HG02763 (cell line): Measurements from ENCODE around the gene CDCA7L.
"Not testable (repeated sequence)": the region's sequence is repeated elsewhere in the genome, so short reads cannot be mapped to it uniquely, and the experiment has no call there.

ENCODE experiments used
- ATAC-seq: cut with Tn5 transposase; IDR thresholded peaks from one replicate; pipeline ENCODE4 v1.9.1; 2021; ENCODE audit warnings: mild to moderate bottlenecking, moderate library complexity; ENCODE audit not compliant: unreplicated experiment

CDCA7L gene

GRCh38 chr7:21911341-21911875, 34.3 kb downstream of the CDCA7L start:
- ATAC-seq, result no peak

GRCh38 chr7:21910253-21910652, 35.4 kb downstream of the CDCA7L start:
- ATAC-seq, result no peak

- ATAC-seq, result no peak
These were observed 37.0 kb downstream of the CDCA7L start for GRCh38 chr7:21908746-21909145.

GRCh38 chr7:21903020-21903786, 42.5 kb downstream of the CDCA7L start:
- no peak for ATAC-seq

- ATAC-seq, result no peak
These were observed 43.5 kb downstream of the CDCA7L start for GRCh38 chr7:21902240-21902639.

- peak; percentile 88 for ATAC-seq
These were observed 47.3 kb downstream of the CDCA7L start for GRCh38 chr7:21898265-21898930.

GRCh38 chr7:21893401-21893800, 52.3 kb downstream of the CDCA7L start:
- no peak for ATAC-seq

- no peak for ATAC-seq
These were observed 54.4 kb downstream of the CDCA7L start for GRCh38 chr7:21891291-21891690.

- no peak for ATAC-seq
These were observed 57.9 kb downstream of the CDCA7L start for GRCh38 chr7:21887779-21888178.

GRCh38 chr7:21887353-21887752, 58.3 kb downstream of the CDCA7L start:
- no peak for ATAC-seq

- no peak for ATAC-seq
These were observed 59.3 kb downstream of the CDCA7L start for GRCh38 chr7:21886396-21886795.

GRCh38 chr7:21884496-21884895, 61.2 kb downstream of the CDCA7L start:
- ATAC-seq, result no peak

- not testable (repeated sequence) for ATAC-seq
These were observed 62.2 kb downstream of the CDCA7L start for GRCh38 chr7:21883501-21883900.

- ATAC-seq, result no peak
These were observed 62.6 kb downstream of the CDCA7L start for GRCh38 chr7:21883069-21883468.

GRCh38 chr7:21869785-21870402, 75.8 kb downstream of the CDCA7L start:
- no peak for ATAC-seq

GRCh38 chr7:21868576-21868850, 77.2 kb downstream of the CDCA7L start:
- ATAC-seq, result no peak

- ATAC-seq, result no peak
These were observed 77.7 kb downstream of the CDCA7L start for GRCh38 chr7:21867816-21868575.

GRCh38 chr7:21867226-21867625, 78.5 kb downstream of the CDCA7L start:
- no peak for ATAC-seq

GRCh38 chr7:21866731-21867130, 79.0 kb downstream of the CDCA7L start:
- ATAC-seq, result no peak

- ATAC-seq, result not testable (repeated sequence)
These were observed 80.0 kb downstream of the CDCA7L start for GRCh38 chr7:21865631-21866204.

GRCh38 chr7:21851559-21851967, 94.1 kb downstream of the CDCA7L start:
- no peak for ATAC-seq
